GM10248 (cell line): ENCODE measurements around the gene DUS1L.
A peak's percentile ranks its signal among the peaks of the same experiment; 100 is the strongest.

Source experiments
- CTCF ChIA-PET: fragments of 300-600 bp; sonication (Branson Sonifier 250); formaldehyde crosslinking; extraction: SDS; loops from one replicate; lab custom pipeline; 2021; ENCODE audit warnings: antibody characterized with exemption; lab: Yijun Ruan, JAX
- POLR2A ChIA-PET: fragments of 350-650 bp; sonication (Branson Sonifier 250); formaldehyde crosslinking; extraction: SDS; loops from one replicate; lab custom pipeline; 2020; ENCODE audit warnings: antibody characterized with exemption; lab: Yijun Ruan, JAX
- DNase-seq: peaks from one replicate; pipeline ENCODE4 v3.0.0; 2012; ENCODE audit errors: extremely low spot score
- CTCF ChIP-seq: IDR thresholded peaks from 2 replicates; pipeline ENCODE4 v1.5.1; 2012; ENCODE audit warnings: mild to moderate bottlenecking, low read depth; ENCODE audit errors: extremely low read depth, missing control alignments, control extremely low read depth

DUS1L gene

GRCh38 chr17:82101767-82102679, 36.4 kb upstream of the DUS1L start:
- DNase-seq = no peak
- CTCF ChIA-PET = interaction anchor here (1.6 kb wide), 1 partner anchor 11 kb away, joined by 5 read pairs; no protein-coding TSS in a partner anchor
- POLR2A ChIA-PET = no interaction called here
- TF ChIP-seq CTCF = no peak

- TF ChIP-seq CTCF = no peak
- ChIA-PET POLR2A (no interaction called here), CTCF (no interaction called here)
- DNase-seq = no peak
These were observed 35.7 kb upstream of the DUS1L start for GRCh38 chr17:82101301-82101715.

GRCh38 chr17:82100502-82101298, 35.1 kb upstream of the DUS1L start:
- POLR2A ChIA-PET = no interaction called here
- CTCF ChIA-PET = no interaction called here
- DNase-seq = no peak
- no peak for TF ChIP-seq CTCF

GRCh38 chr17:82098939-82099763, 33.5 kb upstream of the DUS1L start:
- ChIA-PET POLR2A (interaction anchor here (1.5 to 1.6 kb wide), 2 partner anchors 130 to 171 kb away, joined by 3 read pairs; partner anchors contain the start of genes MAFG and SLC16A3), CTCF (interaction anchor here (0.6 to 1.5 kb wide), 9 partner anchors 10 to 140 kb away, joined by 3 to 5 read pairs (median 3); partner anchors contain the start of genes CENPX and LRRC45)
- no peak for TF ChIP-seq CTCF
- no peak for DNase-seq

GRCh38 chr17:82098169-82098938, 32.8 kb upstream of the DUS1L start, which contains the start of gene FASN:
Gene FASN (minus strand): TSS chr17:82098236. CDS start chr17:82096445, 1,791 bp downstream.
- ChIA-PET CTCF (interaction anchor here (0.6 to 1.7 kb wide), 10 partner anchors 11 to 228 kb away, joined by 3 to 5 read pairs (median 3); partner anchors contain the start of genes CENPX and LRRC45), POLR2A (interaction anchor here (0.6 to 1.6 kb wide), 5 partner anchors 8 to 171 kb away, joined by 3 to 7 read pairs (median 3); partner anchors contain the start of genes DCXR, MAFG and SLC16A3)
- TF ChIP-seq CTCF = peak; percentile 64
- DNase-seq = peak; percentile 100
